Measurements from ENCODE around the gene ZHX3. TPM values are rescaled to one million over a fixed set of nuclear protein-coding genes. Genes with fewer than 3 reads are reported as not detected.

ZHX3 gene
- total and polyA plus RNA-seq, 4 donors = 3.2 to 30.0 (median 8.0) TPM

GRCh38 chr20:41366546-41367392 lies 49.2 kb upstream of the ZHX3 start, which contains the start of gene EMILIN3:
EMILIN3 (minus strand) TSS chr20:41366818; CDS start chr20:41366634, 184 bp downstream.
- Histone ChIP-seq H3K27me3 (ENCODE audit: control insufficient read depth in 4 of 4, insufficient read depth in 4 of 4, low read length in 3 of 4) (peaks cover 0 to 18% (median 6%) of the 10 kb centered on the region in 4 donors), H3K4me1 (ENCODE audit: control insufficient read depth in 4 of 4, insufficient read depth in 4 of 4, low read length in 3 of 4) (peaks cover 0 to 12% (median 7%) of the 10 kb centered on the region in 4 donors), H3K36me3 (ENCODE audit: control insufficient read depth in 4 of 4, insufficient read depth in 3 of 4, low read depth in 1 of 4, low read length in 3 of 4) (no peaks in the 10 kb centered on the region), H3K27ac (ENCODE audit: low read depth in 1 of 2, low read length in 2 of 2) (no peak within 1 kb of the TSS), H3K9ac (ENCODE audit: low read depth in 1 of 2, low read length in 2 of 2) (no peak within 1 kb of the TSS), H3K9me3 (ENCODE audit: control insufficient read depth in 4 of 4, low read length in 3 of 4) (no peaks in the 10 kb centered on the region), H3K4me3 (ENCODE audit: low read depth in 1 of 3, low read length in 3 of 3) (peak within 1 kb of the TSS in 1 of 3 donors; percentile 40)
- DNase-seq (ENCODE audit: low spot score) = no peak
- WGBS = 6% methylated on average over 93 of the region's 93 CpGs
- TF ChIP-seq FOXA2 (IDR thresholded peaks at IDR 0.05) (no peak), RAD21 (IDR thresholded peaks at IDR 0.05) (no peak), EGR1 (IDR thresholded peaks at IDR 0.05; ENCODE audit: low read depth in 2 of 2) (no peak), FOXA1 (IDR thresholded peaks at IDR 0.05) (no peak), ATF3 (IDR thresholded peaks at IDR 0.05) (no peak), GABPA (IDR thresholded peaks at IDR 0.05 in 1 of 2, conservative IDR thresholded peaks at IDR 0.05 in 1 of 2) (no peak), HNF4G (IDR thresholded peaks at IDR 0.05) (no peak), ZBTB33 (IDR thresholded peaks at IDR 0.05) (no peak), HNF4A (conservative IDR thresholded peaks at IDR 0.05) (no peak), CTCF (IDR thresholded peaks at IDR 0.05; ENCODE audit: low read depth, low read length, missing input control) (no peak), SP1 (IDR thresholded peaks at IDR 0.05) (no peak), TAF1 (conservative IDR thresholded peaks at IDR 0.05) (no peak), RXRA (IDR thresholded peaks at IDR 0.05) (no peak), NR2F2 (IDR thresholded peaks at IDR 0.05) (no peak), REST (IDR thresholded peaks at IDR 0.05) (no peak), MAX (IDR thresholded peaks at IDR 0.05) (no peak), YY1 (IDR thresholded peaks at IDR 0.05) (no peak), JUND (IDR thresholded peaks at IDR 0.05) (no peak)

Measured in liver (tissue), 9 donors.